ENCODE results near the gene PER1.

- TF ChIP-seq CTCF (IDR thresholded peaks at IDR 0.05): no peak
- TF ChIP-seq POLR2A (IDR thresholded peaks at IDR 0.05): no peak
These were observed 38.3 kb upstream of the PER1 start for GRCh38 chr17:8190506-8190905.
